Measurements from ENCODE around the gene ZGRF1. TPM values are rescaled to one million over a fixed set of nuclear protein-coding genes. Genes with fewer than 3 reads are reported as not detected.

The ZGRF1 gene, protein sequence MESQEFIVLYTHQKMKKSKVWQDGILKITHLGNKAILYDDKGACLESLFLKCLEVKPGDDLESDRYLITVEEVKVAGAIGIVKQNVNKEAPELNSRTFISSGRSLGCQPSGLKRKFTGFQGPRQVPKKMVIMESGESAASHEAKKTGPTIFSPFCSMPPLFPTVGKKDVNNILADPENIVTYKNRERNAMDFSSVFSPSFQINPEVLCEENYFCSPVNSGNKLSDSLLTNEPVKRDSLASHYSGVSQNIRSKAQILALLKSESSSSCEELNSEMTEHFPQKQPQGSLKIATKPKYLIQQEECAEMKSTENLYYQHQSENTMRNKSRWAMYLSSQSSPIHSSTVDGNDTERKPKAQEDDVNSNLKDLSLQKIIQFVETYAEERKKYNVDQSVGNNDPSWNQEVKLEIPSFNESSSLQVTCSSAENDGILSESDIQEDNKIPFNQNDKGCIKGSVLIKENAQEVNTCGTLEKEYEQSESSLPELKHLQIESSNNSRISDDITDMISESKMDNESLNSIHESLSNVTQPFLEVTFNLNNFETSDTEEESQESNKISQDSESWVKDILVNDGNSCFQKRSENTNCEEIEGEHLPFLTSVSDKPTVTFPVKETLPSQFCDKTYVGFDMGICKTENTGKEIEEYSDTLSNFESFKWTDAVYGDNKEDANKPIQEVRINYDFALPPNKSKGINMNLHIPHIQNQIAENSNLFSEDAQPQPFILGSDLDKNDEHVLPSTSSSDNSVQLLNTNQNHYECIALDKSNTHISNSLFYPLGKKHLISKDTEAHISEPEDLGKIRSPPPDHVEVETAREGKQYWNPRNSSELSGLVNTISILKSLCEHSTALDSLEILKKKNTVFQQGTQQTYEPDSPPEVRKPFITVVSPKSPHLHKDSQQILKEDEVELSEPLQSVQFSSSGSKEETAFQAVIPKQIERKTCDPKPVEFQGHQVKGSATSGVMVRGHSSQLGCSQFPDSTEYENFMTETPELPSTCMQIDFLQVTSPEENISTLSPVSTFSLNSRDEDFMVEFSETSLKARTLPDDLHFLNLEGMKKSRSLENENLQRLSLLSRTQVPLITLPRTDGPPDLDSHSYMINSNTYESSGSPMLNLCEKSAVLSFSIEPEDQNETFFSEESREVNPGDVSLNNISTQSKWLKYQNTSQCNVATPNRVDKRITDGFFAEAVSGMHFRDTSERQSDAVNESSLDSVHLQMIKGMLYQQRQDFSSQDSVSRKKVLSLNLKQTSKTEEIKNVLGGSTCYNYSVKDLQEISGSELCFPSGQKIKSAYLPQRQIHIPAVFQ (N-terminal part only)
- total RNA-seq, result 9.7 and 20.2 TPM in 2 replicates

DNA sequence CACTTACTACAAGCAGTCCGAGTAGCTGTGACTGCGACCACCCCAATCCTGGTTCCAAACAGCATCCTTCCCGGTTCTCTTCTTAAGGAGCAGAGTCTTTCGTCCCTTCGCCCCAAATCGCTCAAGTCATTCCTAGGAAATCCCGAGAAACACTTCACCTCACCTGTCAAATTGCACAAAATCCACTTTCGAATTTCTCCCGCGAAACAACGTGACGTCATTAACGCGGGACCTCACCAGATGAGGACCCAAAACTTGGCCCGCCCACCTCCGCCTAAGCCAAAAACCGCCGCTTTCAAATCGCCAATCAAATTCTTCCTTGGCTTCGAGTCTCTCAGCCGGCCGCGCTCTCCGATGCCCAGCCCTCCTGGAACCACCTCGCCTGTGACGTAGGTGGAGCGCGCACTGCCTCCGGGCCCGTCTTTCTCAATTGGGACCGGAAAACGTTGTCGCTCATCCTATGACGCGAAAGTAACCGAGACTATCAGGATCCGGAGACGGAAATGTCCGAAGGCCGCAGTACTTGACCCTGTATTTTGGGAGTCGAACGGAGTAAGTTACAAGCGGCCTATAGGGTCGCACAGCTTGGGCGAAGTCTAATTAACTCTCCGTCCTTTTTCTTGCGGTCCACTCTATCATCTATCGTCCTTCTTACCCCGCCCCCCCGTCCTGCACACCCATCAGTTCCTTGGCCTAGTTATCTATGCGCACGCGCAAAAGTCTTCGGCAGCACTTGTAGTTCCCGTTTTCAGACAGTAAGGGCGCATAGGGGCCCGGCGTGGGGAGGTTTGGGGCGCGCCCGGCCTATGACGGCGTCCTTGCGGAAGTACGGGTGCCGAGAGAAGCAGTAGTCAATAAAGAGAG lies at the start of gene ZGRF1, which contains the start of gene LARP7:
Gene ZGRF1, minus strand, starts transcription at position 222 of the 864 bp plus-strand sequence. CDS start 3,733 bp downstream, outside the sequence.
Gene LARP7, plus strand, starts transcription at position 456 of the 864 bp plus-strand sequence. CDS start 7,527 bp downstream, outside the sequence.

DNA sequence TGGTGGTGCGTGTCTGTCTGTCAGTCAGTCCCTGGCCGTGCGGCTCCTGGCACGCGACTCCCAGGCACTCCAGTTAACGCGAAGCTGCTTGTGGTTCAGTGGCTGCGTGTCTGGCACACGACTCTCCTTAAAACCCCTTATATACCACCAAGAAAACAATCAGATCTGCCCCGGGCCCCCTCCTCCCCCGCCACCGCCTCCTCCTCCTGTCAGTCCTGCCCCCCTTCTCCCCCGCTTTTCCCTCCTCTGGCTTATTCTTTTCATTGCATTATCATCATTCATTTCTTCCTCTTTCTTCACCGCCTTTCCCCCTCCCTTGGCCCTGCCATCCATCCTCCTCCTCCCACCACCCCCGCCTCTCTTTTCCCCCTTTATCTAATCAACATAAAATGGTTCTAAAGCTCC lies 120.6 kb downstream of the ZGRF1 start, which contains the start of gene NEUROG2:
Gene NEUROG2, minus strand, starts transcription at position 115 of the 405 bp plus-strand sequence. CDS start 705 bp downstream, outside the sequence.

Other genes with a start within 250 kb of the ZGRF1 start
- not detected in 2 replicates for gene NEUROG2, start 120.7 kb downstream of the ZGRF1 start, total RNA-seq
- 15.3 and 21.7 TPM in 2 replicates for gene LARP7, start 234 bp upstream of the ZGRF1 start, total RNA-seq

All from epithelial cell of umbilical artery (primary cell).